ENCODE measurements around the gene PPP1R14B. TPM values are rescaled to one million over a fixed set of nuclear protein-coding genes. Genes with fewer than 3 reads are reported as not detected.

The PPP1R14B gene
- total and polyA plus RNA-seq, 2 of the 13 experiments (the other 11 are each of a cell fraction or from before 2014, with no cell fraction given): 110 to 148 TPM

GRCh38 chr11:64255135-64256128 lies 8.7 kb upstream of the PPP1R14B start:
- H3K9ac ChIP-seq (ENCODE audit: insufficient read depth, low read depth, low read length): no peak overlapping the region
- 91% methylated on average over 15 of the region's 35 CpGs for WGBS (ENCODE audit: low lambda C conversion rate)
- no peak overlapping the region for H2AFZ ChIP-seq (ENCODE audit: low read length)
- peaks cover 22% of the 10 kb centered on the region for H3K4me1 ChIP-seq (ENCODE audit: insufficient read depth, low read length)
- in situ Hi-C loops (cut with HindIII; ENCODE audit: extremely low pct_ligation_motif_present, low pct_unique_long_range_greater_than_20kb): no loop called here
- FAIRE-seq: no peak
- ChIA-PET POLR2A (no interaction called here), CTCF (ENCODE audit: low intra/inter-chr PET ratio, low total read pairs) (no interaction called here)
- no peak overlapping the region for H3K4me2 ChIP-seq (ENCODE audit: low read depth, low read length)
- H3K36me3 ChIP-seq (replicated peaks in 1 of 2; ENCODE audit: control insufficient read depth in 1 of 2, insufficient read depth in 2 of 2, low read length in 2 of 2): peaks cover 13 to 30% of the 10 kb centered on the region in 2 experiments; a peak in 4 of 5 replicates
- BruUV-seq (replicated peaks): no TSS peak
- DNase-seq (ENCODE audit: low spot score): no peak
- intact Hi-C loops (cut with micrococcal nuclease; ENCODE audit: unreplicated experiment): no loop called here
- H3K4me3 ChIP-seq (replicated peaks in 1 of 3; ENCODE audit: insufficient read depth in 1 of 3, low read depth in 2 of 3, low read length in 3 of 3): no peak overlapping the region
- H3K79me2 ChIP-seq (ENCODE audit: insufficient read depth, low read length): peaks cover 7% of the 10 kb centered on the region
- no peak overlapping the region for H3K27ac ChIP-seq (ENCODE audit: extremely low read length, insufficient read depth, low read length)
- H4K20me1 ChIP-seq (ENCODE audit: insufficient read depth, low read length): no peaks in the 10 kb centered on the region
- H3K9me3 ChIP-seq (ENCODE audit: low read length): no peaks in the 10 kb centered on the region
- no peak for ATAC-seq
- no peaks in the 10 kb centered on the region; a peak in 1 of 5 replicates for H3K27me3 ChIP-seq (ENCODE audit: control insufficient read depth in 1 of 2, insufficient read depth in 2 of 2, low read length in 2 of 2)
- TF ChIP-seq TEAD3 (CRISPR knock-in tag; optimal IDR thresholded peaks at IDR 0.05; ENCODE audit: borderline replicate concordance) (no peak), ZSCAN21 (CRISPR knock-in tag; IDR thresholded peaks at IDR 0.05; ENCODE audit: borderline replicate concordance) (no peak), ZFP36L2 (CRISPR knock-in tag; IDR thresholded peaks at IDR 0.05) (no peak), SOX5 (CRISPR knock-in tag; IDR thresholded peaks at IDR 0.05; ENCODE audit: borderline replicate concordance) (no peak), POLR2G (IDR thresholded peaks at IDR 0.05; ENCODE audit: low read depth, low read length) (no peak), HNRNPH1 (optimal IDR thresholded peaks at IDR 0.05; ENCODE audit: low read depth, low read length) (no peak), MAFF (IDR thresholded peaks at IDR 0.05; ENCODE audit: low read depth, low read length) (no peak), MAX (IDR thresholded peaks at IDR 0.05) (no peak), PRPF4 (IDR thresholded peaks at IDR 0.05; ENCODE audit: low read depth, low read length, poor library complexity, severe bottlenecking) (no peak), ZC3H4 (CRISPR knock-in tag; IDR thresholded peaks at IDR 0.05; ENCODE audit: borderline replicate concordance) (no peak), ZNF143 (CRISPR knock-in tag; IDR thresholded peaks at IDR 0.05) (no peak), ZKSCAN5 (CRISPR knock-in tag; IDR thresholded peaks at IDR 0.05) (no peak)
- TF ChIP-seq, protein P1, sequence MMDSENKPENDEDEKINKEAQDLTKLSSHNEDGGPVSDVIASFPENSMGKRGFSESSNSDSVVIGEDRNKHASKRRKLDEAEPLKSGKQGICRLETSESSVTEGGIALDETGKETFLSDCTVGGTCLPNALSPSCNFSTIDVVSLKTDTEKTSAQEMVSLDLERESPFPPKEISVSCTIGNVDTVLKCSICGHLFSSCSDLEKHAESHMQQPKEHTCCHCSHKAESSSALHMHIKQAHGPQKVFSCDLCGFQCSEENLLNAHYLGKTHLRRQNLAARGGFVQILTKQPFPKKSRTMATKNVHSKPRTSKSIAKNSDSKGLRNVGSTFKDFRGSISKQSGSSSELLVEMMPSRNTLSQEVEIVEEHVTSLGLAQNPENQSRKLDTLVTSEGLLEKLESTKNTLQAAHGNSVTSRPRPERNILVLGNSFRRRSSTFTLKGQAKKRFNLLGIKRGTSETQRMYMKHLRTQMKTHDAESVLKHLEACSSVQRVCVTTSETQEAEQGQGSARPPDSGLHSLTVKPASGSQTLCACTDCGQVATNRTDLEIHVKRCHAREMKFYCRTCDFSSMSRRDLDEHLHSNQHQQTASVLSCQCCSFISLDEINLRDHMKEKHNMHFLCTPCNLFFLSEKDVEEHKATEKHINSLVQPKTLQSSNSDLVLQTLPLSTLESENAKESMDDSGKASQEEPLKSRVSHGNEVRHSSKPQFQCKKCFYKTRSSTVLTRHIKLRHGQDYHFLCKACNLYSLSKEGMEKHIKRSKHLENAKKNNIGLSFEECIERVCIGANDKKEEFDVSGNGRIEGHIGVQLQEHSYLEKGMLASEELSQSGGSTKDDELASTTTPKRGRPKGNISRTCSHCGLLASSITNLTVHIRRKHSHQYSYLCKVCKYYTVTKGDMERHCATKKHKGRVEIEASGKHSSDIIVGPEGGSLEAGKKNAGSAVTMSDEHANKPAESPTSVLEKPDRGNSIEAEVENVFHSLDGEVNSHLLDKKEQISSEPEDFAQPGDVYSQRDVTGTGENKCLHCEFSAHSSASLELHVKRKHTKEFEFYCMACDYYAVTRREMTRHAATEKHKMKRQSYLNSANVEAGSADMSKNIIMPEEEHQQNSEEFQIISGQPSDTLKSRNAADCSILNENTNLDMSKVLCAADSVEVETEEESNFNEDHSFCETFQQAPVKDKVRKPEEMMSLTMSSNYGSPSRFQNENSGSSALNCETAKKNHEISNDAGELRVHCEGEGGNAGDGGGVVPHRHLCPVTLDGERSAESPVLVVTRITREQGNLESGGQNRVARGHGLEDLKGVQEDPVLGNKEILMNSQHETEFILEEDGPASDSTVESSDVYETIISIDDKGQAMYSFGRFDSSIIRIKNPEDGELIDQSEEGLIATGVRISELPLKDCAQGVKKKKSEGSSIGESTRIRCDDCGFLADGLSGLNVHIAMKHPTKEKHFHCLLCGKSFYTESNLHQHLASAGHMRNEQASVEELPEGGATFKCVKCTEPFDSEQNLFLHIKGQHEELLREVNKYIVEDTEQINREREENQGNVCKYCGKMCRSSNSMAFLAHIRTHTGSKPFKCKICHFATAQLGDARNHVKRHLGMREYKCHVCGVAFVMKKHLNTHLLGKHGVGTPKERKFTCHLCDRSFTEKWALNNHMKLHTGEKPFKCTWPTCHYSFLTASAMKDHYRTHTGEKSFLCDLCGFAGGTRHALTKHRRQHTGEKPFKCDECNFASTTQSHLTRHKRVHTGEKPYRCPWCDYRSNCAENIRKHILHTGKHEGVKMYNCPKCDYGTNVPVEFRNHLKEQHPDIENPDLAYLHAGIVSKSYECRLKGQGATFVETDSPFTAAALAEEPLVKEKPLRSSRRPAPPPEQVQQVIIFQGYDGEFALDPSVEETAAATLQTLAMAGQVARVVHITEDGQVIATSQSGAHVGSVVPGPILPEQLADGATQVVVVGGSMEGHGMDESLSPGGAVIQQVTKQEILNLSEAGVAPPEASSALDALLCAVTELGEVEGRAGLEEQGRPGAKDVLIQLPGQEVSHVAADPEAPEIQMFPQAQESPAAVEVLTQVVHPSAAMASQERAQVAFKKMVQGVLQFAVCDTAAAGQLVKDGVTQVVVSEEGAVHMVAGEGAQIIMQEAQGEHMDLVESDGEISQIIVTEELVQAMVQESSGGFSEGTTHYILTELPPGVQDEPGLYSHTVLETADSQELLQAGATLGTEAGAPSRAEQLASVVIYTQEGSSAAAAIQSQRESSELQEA (CRISPR knock-in tag; IDR thresholded peaks at IDR 0.05; ENCODE audit: not compliant biosample characterization): no peak
- TF ChIP-seq, protein P2, sequence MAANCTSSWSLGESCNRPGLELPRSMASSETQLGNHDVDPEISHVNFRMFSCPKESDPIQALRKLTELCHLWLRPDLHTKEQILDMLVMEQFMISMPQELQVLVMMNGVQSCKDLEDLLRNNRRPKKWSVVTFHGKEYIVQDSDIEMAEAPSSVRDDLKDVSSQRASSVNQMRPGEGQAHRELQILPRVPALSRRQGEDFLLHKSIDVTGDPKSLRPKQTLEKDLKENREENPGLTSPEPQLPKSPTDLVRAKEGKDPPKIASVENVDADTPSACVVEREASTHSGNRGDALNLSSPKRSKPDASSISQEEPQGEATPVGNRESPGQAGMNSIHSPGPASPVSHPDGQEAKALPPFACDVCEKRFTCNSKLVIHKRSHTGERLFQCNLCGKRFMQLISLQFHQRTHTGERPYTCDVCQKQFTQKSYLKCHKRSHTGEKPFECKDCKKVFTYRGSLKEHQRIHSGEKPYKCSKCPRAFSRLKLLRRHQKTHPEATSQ (CRISPR knock-in tag; IDR thresholded peaks at IDR 0.05; ENCODE audit: borderline replicate concordance): no peak

All from HepG2 (cell line).